Caki2 (cell line): ENCODE measurements around the gene TBX4. TPM values are rescaled to one million over a fixed set of nuclear protein-coding genes. Genes with fewer than 3 reads are reported as not detected.

ENCODE experiments used
- DNase-seq: peaks from one replicate; pipeline ENCODE4 v3.0.0-alpha.2; 2015; ENCODE audit warnings: low read depth
- in situ Hi-C: cut with HindIII; loops from 2 replicates; pipeline ENCODE4 v1.10.0; 2016; ENCODE audit warnings: low sequenced_read_pairs, low pct_unique_long_range_greater_than_20kb, mixed read lengths
- total RNA-seq: library from RNA; depleted of rRNA; stranded (reverse); fragments of >200 nt; shearing (Covaris generic); gene quantifications from 2 replicates; pipeline ENCODE4 v1.2.3, GENCODE V29; 2014; ENCODE audit warnings: low replicate concordance

The TBX4 gene
- total RNA-seq, 1 experiment from 2014 or later, result not detected

- no peak for DNase-seq
- in situ Hi-C loops, result no loop called here
Measured at GRCh38 chr17:61449707-61450640, 2.2 kb upstream of the TBX4 start.

- no peak for DNase-seq
- in situ Hi-C loops, result no loop called here
Measured at GRCh38 chr17:61450641-61451537, 1.3 kb upstream of the TBX4 start.

- in situ Hi-C loops, result no loop called here
Measured at GRCh38 chr17:61451538-61452300, 503 bp upstream of the TBX4 start.

GRCh38 chr17:61453566-61454380 is 1.6 kb downstream of the TBX4 start:
- in situ Hi-C loops, result no loop called here
- DNase-seq, result no peak

More at GRCh38 chr17:61451538-61452300, 503 bp upstream of the TBX4 start:
- DNase-seq, result no peak

- no peak for DNase-seq
- in situ Hi-C loops, result no loop called here
Measured at GRCh38 chr17:61454381-61455323, 2.4 kb downstream of the TBX4 start.

- in situ Hi-C loops, result no loop called here
- DNase-seq, result no peak
Measured at GRCh38 chr17:61455324-61456060, 3.3 kb downstream of the TBX4 start.

- DNase-seq, result no peak
Measured at GRCh38 chr17:61456061-61456681, 3.9 kb downstream of the TBX4 start.

GRCh38 chr17:61456688-61457225 is 4.5 kb downstream of the TBX4 start:
- in situ Hi-C loops, result no loop called here
- no peak for DNase-seq

More at GRCh38 chr17:61456061-61456681, 3.9 kb downstream of the TBX4 start:
- in situ Hi-C loops, result no loop called here

GRCh38 chr17:61457226-61457983 is 5.2 kb downstream of the TBX4 start:
- no peak for DNase-seq
- in situ Hi-C loops, result no loop called here

GRCh38 chr17:61458000-61458399 is 5.8 kb downstream of the TBX4 start:
- DNase-seq, result no peak
- in situ Hi-C loops, result no loop called here

GRCh38 chr17:61458421-61459141 is 6.4 kb downstream of the TBX4 start:
- no peak for DNase-seq
- in situ Hi-C loops, result no loop called here

GRCh38 chr17:61459142-61459809 is 7.1 kb downstream of the TBX4 start:
- in situ Hi-C loops, result no loop called here
- DNase-seq, result no peak

- DNase-seq, result no peak
- in situ Hi-C loops, result no loop called here
Measured at GRCh38 chr17:61459939-61460718, 7.9 kb downstream of the TBX4 start.
